ENCODE data around the gene EXOC4.
"Not testable (repeated sequence)": the region's sequence is repeated elsewhere in the genome, so short reads cannot be mapped to it uniquely, and the experiment has no call there.

EXOC4 gene

GRCh38 chr7:133313575-133313974 lies 60.7 kb downstream of the EXOC4 start:
- DNase-seq (ENCODE audit: low read depth in 1 of 2, low spot score in 1 of 2): no peak

GRCh38 chr7:133314084-133314483 lies 61.2 kb downstream of the EXOC4 start:
- no peak for DNase-seq (ENCODE audit: low read depth in 1 of 2, low spot score in 1 of 2)

- no peak for DNase-seq (ENCODE audit: low read depth in 1 of 2, low spot score in 1 of 2)
Measured at GRCh38 chr7:133315332-133316040, 62.6 kb downstream of the EXOC4 start.

GRCh38 chr7:133319842-133320241 lies 67.0 kb downstream of the EXOC4 start:
- DNase-seq (ENCODE audit: low read depth in 1 of 2, low spot score in 1 of 2): no peak

- no peak for DNase-seq (ENCODE audit: low read depth in 1 of 2, low spot score in 1 of 2)
Measured at GRCh38 chr7:133320891-133321290, 68.0 kb downstream of the EXOC4 start.

- not testable (repeated sequence) for DNase-seq (ENCODE audit: low read depth in 1 of 2, low spot score in 1 of 2)
Measured at GRCh38 chr7:133321366-133321765, 68.5 kb downstream of the EXOC4 start.

- DNase-seq (ENCODE audit: low read depth in 1 of 2, low spot score in 1 of 2): not testable (repeated sequence)
Measured at GRCh38 chr7:133326745-133327144, 73.9 kb downstream of the EXOC4 start.

GRCh38 chr7:133328021-133328420 lies 75.1 kb downstream of the EXOC4 start:
- not testable (repeated sequence) for DNase-seq (ENCODE audit: low read depth in 1 of 2, low spot score in 1 of 2)

- no peak for DNase-seq (ENCODE audit: low read depth in 1 of 2, low spot score in 1 of 2)
Measured at GRCh38 chr7:133330085-133330484, 77.2 kb downstream of the EXOC4 start.

- DNase-seq (ENCODE audit: low read depth in 1 of 2, low spot score in 1 of 2): no peak
Measured at GRCh38 chr7:133331861-133332260, 79.0 kb downstream of the EXOC4 start.

- no peak for DNase-seq (ENCODE audit: low read depth in 1 of 2, low spot score in 1 of 2)
Measured at GRCh38 chr7:133339772-133340171, 86.9 kb downstream of the EXOC4 start.

- no peak for DNase-seq (ENCODE audit: low read depth in 1 of 2, low spot score in 1 of 2)
Measured at GRCh38 chr7:133344275-133344674, 91.4 kb downstream of the EXOC4 start.

GRCh38 chr7:133345690-133346421 lies 93.0 kb downstream of the EXOC4 start:
- DNase-seq (ENCODE audit: low read depth in 1 of 2, low spot score in 1 of 2): no peak

GRCh38 chr7:133348250-133348649 lies 95.4 kb downstream of the EXOC4 start:
- no peak for DNase-seq (ENCODE audit: low read depth in 1 of 2, low spot score in 1 of 2)

- no peak for DNase-seq (ENCODE audit: low read depth in 1 of 2, low spot score in 1 of 2)
Measured at GRCh38 chr7:133349101-133349500, 96.2 kb downstream of the EXOC4 start.

- no peak for DNase-seq (ENCODE audit: low read depth in 1 of 2, low spot score in 1 of 2)
Measured at GRCh38 chr7:133352430-133352829, 99.6 kb downstream of the EXOC4 start.

GRCh38 chr7:133353775-133354174 lies 100.9 kb downstream of the EXOC4 start:
- DNase-seq (ENCODE audit: low read depth in 1 of 2, low spot score in 1 of 2): no peak

GRCh38 chr7:133354546-133355324 lies 101.9 kb downstream of the EXOC4 start:
- DNase-seq (ENCODE audit: low read depth in 1 of 2, low spot score in 1 of 2): no peak

GRCh38 chr7:133355325-133355708 lies 102.4 kb downstream of the EXOC4 start:
- DNase-seq (ENCODE audit: low read depth in 1 of 2, low spot score in 1 of 2): no peak

- no peak for DNase-seq (ENCODE audit: low read depth in 1 of 2, low spot score in 1 of 2)
Measured at GRCh38 chr7:133355822-133356221, 102.9 kb downstream of the EXOC4 start.

GRCh38 chr7:133358708-133359107 lies 105.8 kb downstream of the EXOC4 start:
- DNase-seq (ENCODE audit: low read depth in 1 of 2, low spot score in 1 of 2): no peak

- no peak for DNase-seq (ENCODE audit: low read depth in 1 of 2, low spot score in 1 of 2)
Measured at GRCh38 chr7:133359449-133359848, 106.6 kb downstream of the EXOC4 start.

Data from activated CD4-positive, alpha-beta T cell treated with anti-CD3 and anti-CD28 coated beads, Interleukin-2, amount 50 U/mL, for 24 hours (primary cell).